ENCODE results near the gene SHD. TPM values are rescaled to one million over a fixed set of nuclear protein-coding genes. Genes with fewer than 3 reads are reported as not detected.
"Not testable (repeated sequence)": the region's sequence is repeated elsewhere in the genome, so short reads cannot be mapped to it uniquely, and the experiment has no call there.

SHD gene
- polyA plus RNA-seq, 1 donor = 4.0 TPM

GRCh38 chr19:4327252-4327876 lies 48.3 kb downstream of the SHD start:
- no CpG with 5 or more reads among the region's 30 CpGs for WGBS (ENCODE audit: insufficient coverage, low lambda C conversion rate)
- H3K4me1 ChIP-seq (ENCODE audit: control insufficient read depth, insufficient read depth, low read length) = peaks cover 20% of the 10 kb centered on the region
- H3K27ac ChIP-seq (ENCODE audit: low read length) = no peak overlapping the region
- H3K36me3 ChIP-seq (ENCODE audit: control insufficient read depth, insufficient read depth, low read length) = no peaks in the 10 kb centered on the region
- peak overlapping the region; percentile 19 for H3K4me3 ChIP-seq (ENCODE audit: low read length)
- peaks cover 10% of the 10 kb centered on the region for H3K27me3 ChIP-seq (ENCODE audit: control insufficient read depth, insufficient read depth, low read length)
- DNase-seq = peak; percentile 90 to 91
- H3K9me3 ChIP-seq (ENCODE audit: control insufficient read depth, low read depth, low read length) = peaks cover 17% of the 10 kb centered on the region

- Histone ChIP-seq H3K9me3 (ENCODE audit: control insufficient read depth, low read depth, low read length) (peaks cover 16% of the 10 kb centered on the region), H3K36me3 (ENCODE audit: control insufficient read depth, insufficient read depth, low read length) (no peaks in the 10 kb centered on the region), H3K4me1 (ENCODE audit: control insufficient read depth, insufficient read depth, low read length) (peaks cover 20% of the 10 kb centered on the region), H3K27ac (ENCODE audit: low read length) (peak overlapping the region; percentile 17), H3K27me3 (ENCODE audit: control insufficient read depth, insufficient read depth, low read length) (peaks cover 10% of the 10 kb centered on the region), H3K4me3 (ENCODE audit: low read length) (peak overlapping the region; percentile 19)
- peak in 1 of 2 donors; percentile 39 for DNase-seq
- WGBS (ENCODE audit: insufficient coverage, low lambda C conversion rate) = no CpG with 5 or more reads among the region's 13 CpGs
Observed at GRCh38 chr19:4327877-4328242, 48.8 kb downstream of the SHD start.

GRCh38 chr19:4328243-4328990 lies 49.4 kb downstream of the SHD start:
- WGBS (ENCODE audit: insufficient coverage, low lambda C conversion rate) = no CpG with 5 or more reads among the region's 49 CpGs
- peak; percentile 91 to 98 for DNase-seq
- H3K36me3 ChIP-seq (ENCODE audit: control insufficient read depth, insufficient read depth, low read length) = peaks cover under 1% of the 10 kb centered on the region
- peaks cover 14% of the 10 kb centered on the region for H3K9me3 ChIP-seq (ENCODE audit: control insufficient read depth, low read depth, low read length)
- peaks cover 20% of the 10 kb centered on the region for H3K4me1 ChIP-seq (ENCODE audit: control insufficient read depth, insufficient read depth, low read length)
- peak overlapping the region; percentile 81 for H3K4me3 ChIP-seq (ENCODE audit: low read length)
- H3K27me3 ChIP-seq (ENCODE audit: control insufficient read depth, insufficient read depth, low read length) = peaks cover 10% of the 10 kb centered on the region
- H3K27ac ChIP-seq (ENCODE audit: low read length) = peak overlapping the region; percentile 65

GRCh38 chr19:4328991-4329681 lies 50.1 kb downstream of the SHD start:
- peak overlapping the region; percentile 65 for H3K27ac ChIP-seq (ENCODE audit: low read length)
- H3K27me3 ChIP-seq (ENCODE audit: control insufficient read depth, insufficient read depth, low read length) = peaks cover 10% of the 10 kb centered on the region
- no CpG with 5 or more reads among the region's 35 CpGs for WGBS (ENCODE audit: insufficient coverage, low lambda C conversion rate)
- peak overlapping the region; percentile 81 for H3K4me3 ChIP-seq (ENCODE audit: low read length)
- not testable (repeated sequence) for H3K36me3 ChIP-seq (ENCODE audit: control insufficient read depth, insufficient read depth, low read length)
- peaks cover 14% of the 10 kb centered on the region for H3K9me3 ChIP-seq (ENCODE audit: control insufficient read depth, low read depth, low read length)
- H3K4me1 ChIP-seq (ENCODE audit: control insufficient read depth, insufficient read depth, low read length) = peaks cover 20% of the 10 kb centered on the region
- DNase-seq = peak in 1 of 2 donors; percentile 45

- Histone ChIP-seq H3K4me3 (ENCODE audit: low read length) (no peak overlapping the region), H3K27ac (ENCODE audit: low read length) (no peak overlapping the region), H3K27me3 (ENCODE audit: control insufficient read depth, insufficient read depth, low read length) (peaks cover 10% of the 10 kb centered on the region), H3K9me3 (ENCODE audit: control insufficient read depth, low read depth, low read length) (peaks cover 21% of the 10 kb centered on the region), H3K36me3 (ENCODE audit: control insufficient read depth, insufficient read depth, low read length) (peaks cover 3% of the 10 kb centered on the region), H3K4me1 (ENCODE audit: control insufficient read depth, insufficient read depth, low read length) (peaks cover 20% of the 10 kb centered on the region)
- no CpG with 5 or more reads among the region's 19 CpGs for WGBS (ENCODE audit: insufficient coverage, low lambda C conversion rate)
- DNase-seq = no peak
Observed at GRCh38 chr19:4329858-4330257, 50.8 kb downstream of the SHD start.

GRCh38 chr19:4334929-4335570 lies 56.0 kb downstream of the SHD start:
- no peaks in the 10 kb centered on the region for H3K27me3 ChIP-seq (ENCODE audit: control insufficient read depth, insufficient read depth, low read length)
- peaks cover 7% of the 10 kb centered on the region for H3K9me3 ChIP-seq (ENCODE audit: control insufficient read depth, low read depth, low read length)
- no peak overlapping the region for H3K27ac ChIP-seq (ENCODE audit: low read length)
- no peak for DNase-seq
- 95% methylated on average over 4 of the region's 7 CpGs for WGBS (ENCODE audit: insufficient coverage, low lambda C conversion rate)
- peaks cover 11% of the 10 kb centered on the region for H3K4me1 ChIP-seq (ENCODE audit: control insufficient read depth, insufficient read depth, low read length)
- H3K4me3 ChIP-seq (ENCODE audit: low read length) = no peak overlapping the region
- peaks cover 5% of the 10 kb centered on the region for H3K36me3 ChIP-seq (ENCODE audit: control insufficient read depth, insufficient read depth, low read length)

GRCh38 chr19:4337906-4338440 lies 58.9 kb downstream of the SHD start:
- Histone ChIP-seq H3K27me3 (ENCODE audit: control insufficient read depth, insufficient read depth, low read length) (no peaks in the 10 kb centered on the region), H3K36me3 (ENCODE audit: control insufficient read depth, insufficient read depth, low read length) (peaks cover 5% of the 10 kb centered on the region), H3K9me3 (ENCODE audit: control insufficient read depth, low read depth, low read length) (peaks cover 7% of the 10 kb centered on the region), H3K4me1 (ENCODE audit: control insufficient read depth, insufficient read depth, low read length) (peaks cover 24% of the 10 kb centered on the region), H3K4me3 (ENCODE audit: low read length) (peak overlapping the region; percentile 57), H3K27ac (ENCODE audit: low read length) (peak overlapping the region; percentile 98)
- WGBS (ENCODE audit: insufficient coverage, low lambda C conversion rate) = 0% methylated on average over 4 of the region's 14 CpGs
- DNase-seq = peak; percentile 88 to 97

- DNase-seq = peak; percentile 89 to 93
- peak within 1 kb of the TSS; percentile 57 for H3K4me3 ChIP-seq (ENCODE audit: low read length)
- H3K27me3 ChIP-seq (ENCODE audit: control insufficient read depth, insufficient read depth, low read length) = no peaks in the 10 kb centered on the region
- no CpG with 5 or more reads among the region's 27 CpGs for WGBS (ENCODE audit: insufficient coverage, low lambda C conversion rate)
- H3K36me3 ChIP-seq (ENCODE audit: control insufficient read depth, insufficient read depth, low read length) = peaks cover 2% of the 10 kb centered on the region
- peaks cover 24% of the 10 kb centered on the region for H3K4me1 ChIP-seq (ENCODE audit: control insufficient read depth, insufficient read depth, low read length)
- peak within 1 kb of the TSS; percentile 98 for H3K27ac ChIP-seq (ENCODE audit: low read length)
- peaks cover 7% of the 10 kb centered on the region for H3K9me3 ChIP-seq (ENCODE audit: control insufficient read depth, low read depth, low read length)
Observed at GRCh38 chr19:4338441-4339355, 59.6 kb downstream of the SHD start, which contains the start of gene STAP2. TSS of gene STAP2 (minus strand) at chr19:4338827. CDS start at chr19:4338753, 74 bp downstream.
